HS-27A (cell line): ENCODE measurements around the gene CBX6.
"Not testable (repeated sequence)": the region's sequence is repeated elsewhere in the genome, so short reads cannot be mapped to it uniquely, and the experiment has no call there.

Experiments
- DNase-seq: peaks from one replicate; pipeline ENCODE4 v3.0.0-alpha.2; 2012; ENCODE audit warnings: low read depth, missing footprints

CBX6 gene

DNA sequence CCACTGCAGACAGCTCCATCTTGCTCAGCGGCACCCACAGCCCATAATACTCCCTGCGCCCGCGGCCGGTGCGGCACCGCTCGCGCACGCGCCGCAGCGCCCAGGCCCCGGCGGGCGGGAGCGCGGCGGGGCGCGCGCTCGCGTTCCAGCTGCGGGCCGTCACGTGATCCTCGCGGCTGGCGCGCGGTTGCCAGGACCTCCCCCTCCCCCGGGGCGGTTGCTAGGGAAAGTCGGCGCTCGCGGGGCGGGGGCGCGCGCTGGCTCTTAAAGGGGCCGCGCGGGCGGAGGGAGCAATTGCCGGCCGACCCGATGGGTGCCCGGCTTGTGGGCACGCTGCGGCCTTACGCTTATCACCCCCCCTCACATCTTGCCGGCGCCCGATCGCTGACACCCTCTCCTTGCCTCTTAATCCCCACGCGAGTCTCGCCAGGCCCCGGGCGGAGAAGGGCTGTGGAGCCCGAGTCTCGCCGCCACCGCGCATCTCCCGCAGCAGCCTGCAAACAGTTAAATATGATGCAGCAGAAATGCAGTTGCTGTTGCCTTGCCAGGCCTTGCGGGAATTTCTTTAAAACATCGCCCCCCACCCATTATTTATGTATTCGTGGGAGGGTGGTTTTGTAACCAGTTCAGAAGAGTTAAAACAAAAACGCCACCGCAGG, at the start of gene CBX6:
TSS of gene CBX6 (minus strand) at position 45 of the 659 bp plus-strand sequence. CDS start at position 19, 26 bp downstream.
- peak; percentile 64 for DNase-seq

DNA sequence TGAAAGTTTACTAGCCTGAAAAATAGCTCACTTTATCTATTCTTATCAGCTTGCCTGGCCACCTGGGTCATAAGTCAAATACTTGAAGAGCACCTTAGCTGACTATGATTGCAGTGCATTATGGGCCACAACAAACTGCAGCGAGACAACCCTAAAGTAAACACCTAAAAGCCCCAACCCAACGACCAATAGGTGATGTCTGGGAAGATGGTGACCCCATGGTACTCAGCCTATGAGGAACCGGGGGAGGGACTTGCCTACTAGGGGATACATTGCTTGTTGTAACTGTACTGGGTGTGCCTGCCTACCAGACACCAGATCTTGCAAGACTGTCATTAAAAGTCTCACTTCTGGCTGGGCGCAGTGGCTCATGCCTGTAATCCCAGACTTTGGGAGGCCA, 49.8 kb upstream of the CBX6 start:
- DNase-seq = no peak

DNA sequence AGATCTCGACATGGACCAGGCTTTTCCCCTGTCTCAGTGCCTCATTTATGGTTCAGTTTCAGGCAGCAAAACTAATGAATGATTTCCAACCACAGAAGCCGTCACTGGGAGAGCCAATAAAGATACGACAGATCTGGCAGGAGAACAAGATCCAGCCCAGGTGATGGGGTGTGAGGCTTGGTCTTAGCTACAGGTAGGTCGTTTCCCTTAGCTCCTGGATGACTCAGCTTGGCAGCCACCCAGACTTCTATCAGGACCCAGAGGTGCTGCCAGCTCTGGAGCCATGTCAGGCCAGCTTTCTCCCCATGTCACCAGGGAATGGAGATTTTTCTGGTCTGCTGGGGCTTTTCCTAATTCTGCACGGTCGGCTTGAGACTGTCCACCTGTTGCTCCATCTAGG, 49.1 kb upstream of the CBX6 start:
- DNase-seq = no peak

DNA sequence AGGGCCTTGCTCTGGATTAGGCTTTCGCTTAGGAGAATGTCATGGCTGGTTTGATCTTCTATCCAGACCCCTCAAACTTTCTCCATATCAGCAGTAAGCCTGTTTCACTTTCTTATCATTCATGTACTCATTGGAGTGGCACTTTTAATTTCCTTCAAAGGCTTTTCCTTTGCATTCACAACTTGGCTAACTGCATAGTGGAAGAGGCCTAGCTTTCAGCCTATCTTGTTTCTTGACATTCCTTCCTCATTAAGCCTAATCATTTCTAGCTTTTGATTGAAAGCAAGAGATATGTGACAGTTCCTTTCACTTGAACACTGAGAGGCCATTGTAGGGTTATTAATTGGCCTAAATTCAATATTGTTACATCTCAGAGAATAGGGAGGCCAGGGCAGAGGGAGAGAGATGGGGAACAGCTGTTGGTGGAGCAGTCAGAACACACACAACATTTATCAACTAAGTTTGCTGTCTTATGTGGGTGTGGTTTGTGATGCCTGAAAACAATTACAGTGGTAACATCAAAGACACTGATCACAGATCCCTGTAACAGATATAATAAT, 47.7 kb upstream of the CBX6 start:
- DNase-seq = no peak

DNA sequence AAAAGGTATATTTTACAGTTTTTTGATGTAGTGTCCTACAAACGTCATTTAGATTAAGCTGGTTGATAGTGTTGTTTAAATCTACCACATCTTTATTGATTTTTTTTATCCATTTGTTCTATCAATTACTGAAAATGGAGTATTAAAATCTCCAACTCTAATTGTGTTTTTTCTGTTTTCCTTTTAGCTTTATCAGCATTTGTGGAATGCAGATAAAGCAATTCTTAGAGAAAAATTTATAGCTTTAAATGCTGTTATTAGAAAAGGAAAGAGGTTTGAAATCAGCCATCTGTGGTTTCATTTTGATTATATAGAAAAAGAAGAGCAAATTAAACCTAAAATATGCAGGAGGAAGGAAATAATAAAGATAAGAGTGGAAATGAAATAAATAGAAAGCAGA, 39.4 kb upstream of the CBX6 start:
- DNase-seq = no peak

DNA sequence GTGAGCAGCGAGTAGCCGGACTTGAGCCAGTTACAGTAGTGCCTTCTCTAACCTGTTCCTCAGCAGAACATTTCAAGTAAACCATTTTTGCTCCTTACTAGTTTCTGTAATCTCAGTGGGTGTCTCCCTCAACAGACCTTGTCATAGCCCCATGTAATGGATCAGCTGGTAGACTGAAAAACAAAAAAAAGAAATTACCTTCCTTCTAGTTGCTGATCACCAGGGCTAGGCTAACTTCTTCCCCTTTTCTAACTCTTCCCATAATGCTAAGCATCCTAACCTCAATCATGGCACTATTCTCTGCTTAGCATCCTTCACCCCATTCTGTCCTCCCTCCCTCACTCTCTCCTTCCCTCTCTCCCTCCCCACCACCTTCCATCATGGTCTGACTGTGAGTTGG, 35.8 kb upstream of the CBX6 start:
- DNase-seq = no peak

DNA sequence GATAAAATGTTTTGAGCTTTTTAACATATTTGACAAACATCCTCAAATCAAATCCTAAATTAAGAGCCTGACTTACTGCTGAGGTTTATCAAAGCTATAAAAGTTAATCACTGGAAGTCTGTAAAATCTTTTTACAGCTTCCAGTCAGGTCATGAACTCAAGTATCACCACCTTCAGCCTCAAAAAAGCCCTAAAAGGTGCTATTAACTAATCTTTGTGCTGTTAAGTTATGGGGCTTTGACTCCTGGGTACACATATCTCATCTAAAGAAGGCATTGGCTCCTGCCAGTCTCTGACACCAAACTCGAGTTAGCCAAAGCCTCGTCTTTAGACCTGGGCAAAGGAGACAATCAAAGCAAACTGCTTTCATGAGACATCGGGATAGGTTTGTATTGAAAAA, 34.0 kb upstream of the CBX6 start:
- DNase-seq = no peak

DNA sequence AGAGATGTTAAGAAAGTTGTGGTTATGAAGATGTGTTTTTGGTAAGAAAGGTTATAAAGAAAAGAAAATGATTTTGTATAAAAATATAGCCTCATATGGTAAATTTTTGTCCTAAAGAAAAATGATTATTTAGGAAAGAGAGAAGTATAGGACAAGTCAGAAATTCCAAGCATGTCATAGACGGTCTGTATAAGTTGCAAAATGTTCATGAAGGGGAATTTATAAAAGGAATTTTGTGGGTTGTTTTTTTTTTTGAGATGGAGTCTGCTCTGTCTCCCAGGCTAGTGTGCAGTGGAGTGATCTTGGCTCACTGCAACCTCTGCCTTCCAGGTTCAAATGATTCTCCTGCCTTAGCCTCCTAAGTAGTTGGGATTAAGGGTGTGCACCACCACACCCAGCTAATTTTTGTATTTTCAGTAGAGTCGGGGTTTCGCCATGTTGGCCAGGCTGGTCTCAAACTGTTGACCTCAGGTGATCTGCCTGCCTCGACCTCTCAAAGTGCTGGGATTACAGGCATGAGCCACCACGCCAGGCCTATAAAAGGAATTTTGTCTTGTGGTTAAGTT, 32.1 kb upstream of the CBX6 start:
- DNase-seq = not testable (repeated sequence)

DNA sequence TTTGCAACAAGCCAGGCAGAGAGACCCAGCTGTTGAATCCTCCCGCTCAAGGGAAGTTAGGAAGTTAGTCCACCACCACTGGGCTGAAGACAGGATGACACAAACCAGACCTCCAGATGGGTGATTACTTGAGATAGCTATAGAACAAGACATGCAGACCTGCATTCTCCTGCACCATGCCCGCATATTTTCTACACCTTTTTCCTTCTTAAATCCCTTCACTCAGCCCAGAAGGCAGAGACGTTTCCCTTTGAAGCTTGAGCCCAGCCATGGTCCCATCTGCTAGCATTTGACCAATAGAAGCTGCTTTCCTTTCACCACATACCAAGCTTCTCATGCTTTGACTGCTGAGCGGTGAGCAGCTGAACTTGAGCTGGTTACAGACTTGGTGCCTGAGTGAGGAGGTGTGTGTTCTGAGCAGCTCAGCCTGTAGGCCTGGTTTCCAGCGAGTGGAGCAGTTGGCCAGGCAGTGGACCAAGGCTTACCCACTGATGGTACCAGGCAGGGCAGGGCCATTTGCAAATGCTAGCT, 29.2 kb upstream of the CBX6 start:
- no peak for DNase-seq

DNA sequence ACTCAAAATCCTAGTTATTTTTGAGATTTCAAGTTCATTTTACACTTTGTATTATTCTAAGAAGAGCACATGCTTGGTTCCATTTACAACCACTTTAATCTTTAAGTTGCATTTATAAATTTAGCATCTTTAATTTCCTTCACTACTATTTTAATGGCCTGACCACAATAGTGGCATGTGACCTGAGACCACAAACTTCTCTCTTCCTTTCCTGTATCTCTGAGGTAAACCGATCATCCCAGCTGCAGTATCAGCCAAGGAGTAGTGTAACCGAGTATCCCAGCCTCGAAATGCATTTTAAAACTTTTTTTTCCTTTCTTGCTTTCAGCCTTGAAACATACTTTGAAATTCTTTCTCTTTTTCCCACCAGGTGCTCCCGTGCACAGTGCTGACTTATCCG, 28.7 kb upstream of the CBX6 start:
- DNase-seq = no peak

DNA sequence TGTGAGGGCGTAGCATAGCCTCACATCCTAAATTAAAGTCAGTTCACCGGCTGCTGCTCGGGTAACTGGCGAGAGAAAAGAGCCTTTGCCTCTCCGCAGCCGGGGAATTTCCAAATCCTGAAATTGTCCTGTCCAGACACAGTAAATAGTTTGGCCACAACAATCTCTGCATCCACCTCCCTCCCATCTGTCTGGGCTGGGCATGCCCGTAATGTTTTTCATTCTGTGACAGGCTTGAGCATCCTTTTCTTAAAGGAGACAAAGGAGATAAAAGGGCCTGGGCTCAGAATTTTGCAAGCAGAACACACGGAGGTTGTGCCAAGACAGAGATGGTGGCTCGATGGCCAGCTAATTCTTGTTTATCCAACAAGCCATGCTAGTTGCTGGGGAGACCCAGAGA, 19.2 kb upstream of the CBX6 start:
- DNase-seq = no peak

DNA sequence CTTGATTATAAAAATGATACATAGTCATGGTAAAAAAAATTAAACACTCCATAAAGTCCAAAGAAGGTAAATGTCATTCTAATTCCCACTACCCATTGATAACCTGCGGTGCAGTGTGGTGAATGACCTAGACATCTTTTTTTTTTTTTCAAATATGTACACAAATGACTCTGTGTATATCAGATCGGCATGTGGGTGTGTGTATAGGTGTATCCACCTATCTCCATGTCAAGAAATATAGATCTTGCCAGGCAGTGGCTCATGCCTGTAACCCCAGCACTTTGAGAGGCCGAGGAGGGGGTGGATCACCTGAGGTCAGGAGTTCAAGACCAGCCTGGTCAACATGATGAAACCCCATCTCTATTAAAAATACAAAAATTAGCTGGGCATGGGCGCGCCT, 18.4 kb upstream of the CBX6 start:
- no peak for DNase-seq

DNA sequence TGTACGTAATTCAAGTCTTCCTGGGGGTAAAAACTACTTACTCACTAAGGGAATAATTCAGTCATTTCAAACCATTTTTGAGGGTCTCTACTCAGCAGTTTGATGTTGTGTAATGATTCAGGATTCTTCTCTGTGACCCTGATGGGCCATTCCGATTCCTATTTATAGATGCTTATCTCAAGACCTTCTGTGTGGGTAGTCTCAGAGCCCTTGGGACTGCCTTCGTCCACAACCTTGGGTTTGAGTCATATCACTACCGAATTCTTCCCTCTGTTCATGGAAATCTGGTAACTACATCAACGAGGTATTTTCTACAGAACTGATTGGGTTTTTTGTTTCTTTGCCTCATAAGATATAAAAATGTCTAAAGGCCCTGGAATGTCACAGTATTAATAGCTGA, 14.3 kb upstream of the CBX6 start:
- no peak for DNase-seq

DNA sequence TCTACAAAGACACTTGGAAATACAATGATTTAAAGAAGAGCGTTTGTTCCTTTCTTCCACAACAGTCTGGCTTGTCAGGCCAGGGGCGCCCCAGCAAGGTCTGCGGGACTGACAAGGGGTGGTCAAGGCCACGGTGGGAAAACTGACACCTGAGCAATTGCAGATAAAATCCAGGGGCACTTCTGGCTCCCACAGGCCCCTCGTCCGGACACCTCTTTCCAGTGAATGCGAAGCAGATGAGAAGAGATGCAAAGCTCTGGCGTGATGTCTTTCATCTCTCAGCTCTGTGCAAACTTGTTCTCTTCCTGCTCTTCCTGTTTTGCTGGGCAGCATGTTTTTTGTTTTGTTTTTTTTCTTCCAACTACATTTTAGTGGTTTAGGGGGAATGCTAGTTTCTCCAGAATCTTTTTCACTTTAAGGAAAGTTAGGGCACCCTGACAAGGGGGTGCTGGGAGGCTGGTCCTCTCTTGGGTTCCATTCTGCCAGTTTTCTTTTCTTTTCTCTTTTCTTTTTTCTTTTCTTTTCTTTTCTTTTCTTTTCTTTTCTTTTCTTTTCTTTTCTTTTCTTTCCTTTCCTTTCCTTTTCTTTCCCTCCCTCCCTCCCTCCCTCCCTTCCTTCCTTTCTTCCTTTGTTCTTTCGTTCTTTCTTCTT, 11.1 kb upstream of the CBX6 start:
- DNase-seq = no peak

DNA sequence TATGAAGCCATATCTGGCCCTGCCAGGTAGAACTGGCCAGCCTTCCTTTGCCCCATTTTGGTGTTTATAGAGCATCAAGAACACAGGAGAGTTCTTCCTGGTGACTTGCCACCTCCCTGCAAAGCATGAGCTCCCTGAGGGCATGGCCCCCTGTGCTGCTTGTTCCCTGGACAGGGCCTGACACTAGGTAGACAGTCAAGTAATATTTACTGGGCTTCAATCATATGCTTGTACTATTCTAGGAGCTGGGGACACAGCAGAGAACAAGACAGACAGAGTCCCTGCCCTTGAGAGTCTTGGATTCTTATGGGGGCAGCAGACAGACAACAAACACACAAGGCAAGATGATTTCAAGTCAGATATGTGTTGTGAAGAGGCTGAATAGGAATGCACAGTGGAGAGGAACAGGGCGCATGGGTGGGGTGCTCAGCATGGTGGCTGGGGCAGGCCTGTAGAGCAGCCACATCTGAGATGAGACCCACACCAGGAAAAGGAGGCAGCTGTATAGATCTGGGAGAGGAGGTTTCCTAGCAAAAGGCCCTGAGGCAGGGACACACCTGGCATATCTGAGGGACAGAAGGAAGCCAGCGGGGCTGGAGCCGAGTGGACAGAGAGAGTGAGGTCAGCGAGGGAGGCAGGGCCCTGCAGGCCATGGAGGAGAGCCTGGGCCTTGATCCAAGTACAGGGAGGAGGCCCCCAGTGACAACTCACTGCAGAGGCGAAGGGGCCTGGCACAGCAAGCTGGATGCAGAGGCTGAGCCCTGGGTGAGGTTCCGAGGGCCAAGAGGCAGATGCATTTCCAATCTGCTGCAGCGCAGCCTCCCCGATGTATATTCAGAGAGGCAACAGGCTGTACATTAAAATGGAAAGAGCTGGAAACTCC, 10.2 kb upstream of the CBX6 start:
- no peak for DNase-seq

DNA sequence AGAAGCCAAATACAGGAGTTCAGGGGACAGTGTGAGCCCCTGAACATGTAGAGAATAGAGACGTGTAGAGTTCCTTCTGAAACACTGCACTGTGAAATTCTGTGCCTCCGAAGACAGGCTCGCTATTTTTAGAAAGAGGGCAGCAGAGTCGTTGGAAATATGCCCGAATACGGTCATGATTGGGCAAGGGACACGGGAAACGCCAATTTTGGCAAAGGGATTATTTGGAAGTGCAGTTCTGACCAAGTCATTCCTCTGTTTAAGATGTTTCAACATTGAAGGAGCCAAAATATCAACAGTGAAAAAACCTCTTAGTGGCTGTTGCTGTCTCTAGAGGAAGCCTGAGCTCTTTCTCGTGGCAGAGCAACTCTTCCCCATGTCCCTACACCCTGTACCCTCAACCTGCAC, 9.5 kb upstream of the CBX6 start:
- no peak for DNase-seq

DNA sequence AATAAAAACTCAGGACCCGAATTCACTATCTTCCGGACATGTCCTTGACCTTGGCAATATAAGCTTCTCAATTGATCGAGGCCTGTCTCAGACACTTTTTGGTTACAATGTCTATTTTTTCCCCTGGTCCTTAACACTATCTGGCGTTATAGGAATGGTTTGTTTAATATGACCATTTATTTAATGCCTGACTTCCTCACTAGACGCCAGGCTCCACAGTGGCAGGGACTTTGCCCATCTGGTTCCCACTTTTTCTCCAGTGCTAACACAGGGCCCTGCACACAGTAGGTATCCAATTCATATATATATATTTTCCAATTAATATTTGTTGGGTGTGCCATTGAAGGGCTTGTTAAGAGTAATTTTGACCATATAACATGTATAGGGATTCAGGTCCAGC, 7.9 kb upstream of the CBX6 start:
- DNase-seq = no peak

DNA sequence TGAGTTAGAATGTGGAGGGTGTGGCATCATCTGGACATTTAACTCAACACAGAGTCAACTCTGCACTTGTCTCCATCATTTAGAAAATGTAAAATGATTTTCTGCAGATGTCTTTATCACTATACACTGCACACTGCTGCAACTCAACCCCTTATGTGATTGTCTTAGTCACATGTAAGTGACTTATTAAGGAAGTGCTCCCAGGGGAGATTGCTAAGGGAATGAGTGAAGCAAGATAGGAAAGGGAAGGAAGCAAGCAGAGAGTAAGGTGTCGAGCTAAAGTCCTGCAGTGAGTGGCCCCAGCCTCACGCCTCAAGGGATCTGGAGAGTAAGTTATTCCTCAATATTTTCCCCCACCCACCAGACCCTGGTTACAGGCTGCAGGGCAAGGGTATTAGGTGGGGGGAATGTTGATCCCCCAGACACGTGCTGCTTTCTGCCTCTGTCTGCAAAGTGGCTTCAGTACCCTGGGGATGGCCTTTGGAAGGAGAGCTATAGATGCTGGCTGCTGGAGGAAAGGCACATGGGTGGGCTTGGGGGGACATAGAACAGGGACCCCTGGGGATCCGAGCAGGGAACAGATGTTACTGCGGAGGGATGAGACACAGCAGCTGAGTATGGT, 7.2 kb upstream of the CBX6 start:
- no peak for DNase-seq

DNA sequence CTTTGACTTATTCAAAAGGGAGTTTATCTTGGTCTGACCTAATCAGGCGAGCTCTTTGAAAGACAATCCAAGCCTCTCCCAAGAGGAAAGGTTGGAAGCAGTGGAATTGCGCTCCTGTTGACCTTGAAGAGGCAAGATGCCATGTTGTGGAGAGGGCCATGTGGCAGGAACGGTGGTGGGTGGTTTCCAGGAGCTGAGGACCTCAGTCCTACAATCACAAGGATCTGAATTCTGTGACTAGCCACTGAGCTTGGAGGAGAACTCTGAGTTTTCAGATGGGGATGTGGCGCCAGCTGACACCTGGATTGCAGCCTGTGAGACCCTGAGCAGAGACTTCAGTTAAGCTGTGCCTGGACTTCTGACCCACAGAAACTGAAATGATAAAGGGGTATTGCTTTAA, 6.0 kb upstream of the CBX6 start:
- no peak for DNase-seq

DNA sequence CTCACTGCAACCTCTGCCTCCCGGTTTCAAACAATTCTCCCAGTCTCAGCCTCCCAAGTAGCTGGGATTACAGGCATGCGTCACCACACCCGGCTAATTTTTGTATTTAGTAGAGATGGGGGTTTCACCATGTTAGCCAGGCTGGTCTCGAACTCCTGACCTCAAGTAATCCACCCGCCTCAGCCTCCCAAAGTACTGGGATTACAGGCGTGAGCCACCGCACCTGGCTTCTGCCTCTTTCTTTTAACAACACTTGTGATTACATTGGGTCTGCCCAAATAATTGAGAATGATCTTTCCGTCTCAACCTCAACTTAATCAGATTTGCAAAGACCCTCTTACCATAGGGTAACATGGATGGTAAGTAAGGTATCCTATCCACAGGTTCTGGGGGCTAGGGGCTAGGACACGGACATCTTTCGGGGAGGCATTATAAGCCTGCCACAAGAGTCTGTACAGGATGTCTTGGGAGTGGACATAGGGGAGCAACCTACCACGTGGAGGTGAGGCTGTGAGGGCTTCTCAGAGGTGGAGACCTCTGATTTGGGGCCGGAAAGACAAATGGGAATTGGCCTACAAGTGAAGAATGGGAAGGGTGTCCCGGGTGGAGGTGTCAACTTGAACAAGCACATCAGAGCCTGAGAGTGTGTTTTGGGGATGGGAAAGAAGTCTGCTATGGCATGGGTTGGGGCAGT, 2.7 kb upstream of the CBX6 start:
- no peak for DNase-seq
